K562 (cell line): ENCODE measurements around the gene RALY. TPM values are rescaled to one million over a fixed set of nuclear protein-coding genes. Genes with fewer than 3 reads are reported as not detected.

Experiments
- ATAC-seq: fragments of 200-7000 bp; cut with Tn5 transposase; 3 replicates; pipeline ENCODE4 v1.9.1; 2020; ENCODE audit warnings: moderate library complexity
- BruUV-seq: library from RNA; stranded (reverse); fragments of 400-500 nt; replicated peaks from 2 replicates; lab custom pipeline; 2021; lab: Mats Ljungman, UMichigan
- CTCF ChIA-PET: fragments of 300-600 bp; formaldehyde crosslinking; extraction: SDS; loops from one replicate; lab custom pipeline; 2021; ENCODE audit warnings: low intra/inter-chr PET ratio; lab: Yijun Ruan, JAX
- POLR2A ChIA-PET: fragments of 300-600, 350-650 bp; sonication (Branson Sonifier 250); formaldehyde crosslinking; extraction: SDS; loops from one replicate; lab custom pipeline; 2021; ENCODE audit warnings: antibody characterized with exemption, inconsistent platforms; lab: Yijun Ruan, JAX
- DNase-seq, 4 experiments: peaks; one replicate each; pipeline versions ENCODE4 v3.0.0 to v3.0.0-alpha.2; 2011 to 2018; ENCODE audit warnings: low spot score in 3 of 4, mixed read lengths in 3 of 4; ENCODE audit errors: extremely low read depth in 1 of 4
- FAIRE-seq: peaks from 2 replicates; lab custom pipeline; 2011; peaks lifted over from hg19 to GRCh38; lab: Jason Lieb, UNC
- H2AFZ ChIP-seq: 2 replicates; pipeline ENCODE4 v1.6.0; 2011; ENCODE audit warnings: low read depth, low read length, control low read depth, inconsistent platforms
- H3K27ac ChIP-seq: fragments of 200-600 bp; 3 replicates; pipeline ENCODE4 v1.8.0; 2011; ENCODE audit warnings: low read depth, mild to moderate bottlenecking, control low read depth, inconsistent platforms, low read length, moderate library complexity, mixed read lengths; ENCODE audit errors: extremely low read depth
- H3K27me3 ChIP-seq, 2 experiments: fragments of 300-600 bp in 1 of 2; 2 replicates in 1 of 2; 3 replicates in 1 of 2; pipeline versions ENCODE4 v1.6.0 to v1.8.0; 2011; ENCODE audit warnings: inconsistent platforms in 2 of 2, low read length in 2 of 2, mild to moderate bottlenecking in 1 of 2, mixed read lengths in 1 of 2, moderate library complexity in 1 of 2; ENCODE audit not compliant: control insufficient read depth in 2 of 2, insufficient read depth in 2 of 2
- H3K36me3 ChIP-seq: fragments of 300-600 bp; 3 replicates; pipeline ENCODE4 v1.8.0; 2011; ENCODE audit warnings: mild to moderate bottlenecking, low read length, inconsistent platforms; ENCODE audit not compliant: control insufficient read depth, insufficient read depth
- H3K4me1 ChIP-seq, 2 experiments: fragments of 200-600 bp in 1 of 2; replicated peaks in 1 of 2; 2 replicates in 1 of 2; 3 replicates in 1 of 2; pipeline versions ENCODE4 v1.5.1 to v1.8.0; 2011; ENCODE audit warnings: inconsistent platforms in 2 of 2, low read length in 2 of 2, mild to moderate bottlenecking in 1 of 2, mixed read lengths in 1 of 2, moderate library complexity in 1 of 2; ENCODE audit not compliant: control insufficient read depth in 2 of 2, insufficient read depth in 2 of 2
- H3K4me2 ChIP-seq: 2 replicates; pipeline ENCODE4 v1.6.1; 2011; ENCODE audit warnings: low read length, control low read depth, inconsistent platforms, mixed read lengths; ENCODE audit not compliant: insufficient read depth
- H3K4me3 ChIP-seq: fragments of 200-600 bp; sonication (generic), shearing (Covaris generic); 2 replicates; pipeline ENCODE4 v1.5.1; 2016; ENCODE audit warnings: control low read depth, inconsistent platforms
- H3K79me2 ChIP-seq: fragments of 200-600 bp; 3 replicates; pipeline ENCODE4 v1.8.0; 2011; ENCODE audit warnings: low read length, inconsistent platforms; ENCODE audit not compliant: control insufficient read depth, insufficient read depth
- H3K9ac ChIP-seq, 2 experiments: 2 replicates each; pipeline versions ENCODE4 v1.6.0 to v1.6.1; 2011; ENCODE audit warnings: low read depth in 2 of 2, low read length in 2 of 2, control low read depth in 1 of 2, inconsistent platforms in 1 of 2, mild to moderate bottlenecking in 1 of 2, mixed read lengths in 1 of 2; ENCODE audit not compliant: insufficient read depth in 1 of 2
- H3K9me1 ChIP-seq: one replicate; pipeline ENCODE4 v1.6.0; 2011; ENCODE audit warnings: inconsistent platforms, mild to moderate bottlenecking, low read length, moderate library complexity; ENCODE audit not compliant: control insufficient read depth, insufficient read depth
- H3K9me3 ChIP-seq: replicated peaks from 2 replicates; pipeline ENCODE4 v1.5.1; 2011; ENCODE audit warnings: low read depth, low read length, inconsistent platforms; ENCODE audit not compliant: control insufficient read depth, insufficient read depth
- H4K20me1 ChIP-seq: replicated peaks from 2 replicates; pipeline ENCODE4 v1.6.1; 2011; ENCODE audit warnings: low read length, inconsistent platforms, mixed read lengths; ENCODE audit not compliant: control insufficient read depth, insufficient read depth
- FOXP1 ChIP-seq: sonication (generic); formaldehyde crosslinking; IDR thresholded peaks from 2 replicates; pipeline ENCODE4 v1.8.0; 2022; ENCODE audit warnings: mild to moderate bottlenecking, missing genetic modification reagents
- GABPB1 ChIP-seq: sonication (generic); formaldehyde crosslinking; IDR thresholded peaks from 2 replicates; pipeline ENCODE4 v1.8.0; 2022; ENCODE audit warnings: mild to moderate bottlenecking, missing genetic modification reagents
- KLF10 ChIP-seq: fragments of 250-450 bp; sonication (Bioruptor Pico); IDR thresholded peaks from 2 replicates; pipeline ENCODE4 v1.6.1; 2021; ENCODE audit warnings: matching md5 sums
- KLF16 ChIP-seq: IDR thresholded peaks from 2 replicates; pipeline ENCODE4 v1.6.1; 2016; ENCODE audit warnings: antibody characterized with exemption
- MCM2 ChIP-seq: fragments of 450-650 bp; IDR thresholded peaks from 2 replicates; pipeline ENCODE4 v1.6.1; 2017; ENCODE audit warnings: low read depth, mild to moderate bottlenecking
- NFYB ChIP-seq: IDR thresholded peaks from 2 replicates; pipeline ENCODE4 v1.6.1; 2011; ENCODE audit warnings: mild to moderate bottlenecking, moderate library complexity; ENCODE audit not compliant: insufficient read length; ENCODE audit errors: extremely low read depth
- SPI1 ChIP-seq: IDR thresholded peaks from 2 replicates; pipeline ENCODE4 v1.6.1; 2011; ENCODE audit warnings: low read depth, low read length, control low read depth, borderline replicate concordance
- WGBS: fragments of 100-300 bp; shearing (Covaris generic); methylation state at CpG from one replicate; pipeline ENCODE4 v1.1.6; 2016; ENCODE audit warnings: low coverage, mixed read lengths; ENCODE audit not compliant: insufficient coverage; ENCODE audit errors: missing lambda C conversion rate; 5-methylcytosine and 5-hydroxymethylcytosine counted together
- in situ Hi-C: fragments of 300-500 bp; cut with MboI; formaldehyde crosslinking; loops from 4 replicates; pipeline ENCODE4 v1.15.0; 2018; ENCODE audit warnings: inconsistent platforms, mixed read lengths
- intact Hi-C: fragments of 100-400 bp; cut with micrococcal nuclease; formaldehyde crosslinking; loops from 2 replicates; pipeline ENCODE4 v1.14.2; 2022
- polyA plus RNA-seq, 8 experiments: library from polyadenylated mRNA; depleted of rRNA in 4 of 8; stranded (reverse) in 5 of 8; unstranded in 3 of 8; fragments of >200 nt; fragmentation: Nextera tagmentation in 2 of 8; fragmentation: Illumina TruSeq in 1 of 8; extraction: Ambion mirVana in 2 of 8; extraction: Trizol in 1 of 8; gene quantifications; 2 replicates each; pipeline versions ENCODE4 v1.2.1 to v1.2.3, GENCODE V29; 2011 to 2014; ENCODE audit warnings: inconsistent platforms in 1 of 8, missing spikeins in 1 of 8
- total RNA-seq, 7 experiments: library from RNA; depleted of rRNA in 6 of 7; stranded (reverse); fragments of >200 nt in 6 of 7; fragmentation: Illumina TruSeq in 2 of 7; extraction: Trizol in 2 of 7; gene quantifications; 2 replicates each; pipeline versions ENCODE4 v1.2.1 to v1.2.3, GENCODE V29; 2011 to 2021; ENCODE audit warnings: low replicate concordance in 1 of 7
- TF ChIP-seq, protein P1 (sequence below), 2 experiments: fragments of 150-350 bp in 1 of 2; IDR thresholded peaks; 2 replicates each; pipeline ENCODE4 v1.6.1; 2012 to 2016; ENCODE audit warnings: low read depth in 2 of 2, low read length in 2 of 2, mild to moderate bottlenecking in 1 of 2, moderate library complexity in 1 of 2
- TF ChIP-seq, protein P2 (sequence below): fragments of 450-650 bp; formaldehyde crosslinking; IDR thresholded peaks from 2 replicates; pipeline ENCODE4 v1.4.0; 2020; ENCODE audit warnings: mild to moderate bottlenecking, moderate library complexity
- TF ChIP-seq, protein P3 (sequence below): fragments of 250-450 bp; sonication (Bioruptor Pico); IDR thresholded peaks from 2 replicates; pipeline ENCODE4 v1.5.0; 2021; ENCODE audit warnings: mild to moderate bottlenecking, moderate library complexity
- TF ChIP-seq, protein P4 (sequence below): sonication (generic); formaldehyde crosslinking; IDR thresholded peaks from 2 replicates; pipeline ENCODE4 v1.9.0; 2022; ENCODE audit warnings: mild to moderate bottlenecking, missing genetic modification reagents

The RALY gene
- total and polyA plus RNA-seq, 9 of the 15 experiments (the other 6 are each of a cell fraction or from before 2014, with no cell fraction given), result 0.80 to 207 (median 128) TPM

DNA sequence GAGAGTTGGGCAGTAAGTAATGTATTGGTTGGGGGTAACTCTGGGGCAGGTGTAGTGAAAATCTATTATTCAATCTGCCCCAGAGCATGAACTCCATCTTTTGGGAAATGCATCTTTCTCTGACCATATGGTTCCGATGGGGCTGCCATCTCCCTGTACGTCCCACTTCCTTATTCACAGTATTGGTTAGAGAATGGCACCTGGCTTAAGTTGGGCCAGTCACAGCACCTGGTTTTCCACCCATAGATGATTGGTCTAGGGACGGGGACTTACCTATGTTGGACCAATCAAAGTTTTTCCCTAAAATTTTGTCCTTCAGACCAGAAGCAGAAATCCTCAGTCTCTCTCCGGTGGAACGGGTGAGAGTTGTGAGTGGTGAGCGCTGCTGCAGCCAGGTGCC is 2.2 kb upstream of the RALY start:
- Histone ChIP-seq H3K9me1 (peaks cover 4% of the 10 kb centered on the region), H3K36me3 (peaks cover 4% of the 10 kb centered on the region; the same call in 1 of the 3 replicates), H3K27me3 (no peaks in the 10 kb centered on the region), H3K4me2 (peak overlapping the region; percentile 88), H3K9me3 (no peaks in the 10 kb centered on the region), H4K20me1 (peaks cover 14% of the 10 kb centered on the region), H3K9ac (peak overlapping the region; percentile 86 to 88; a peak in 2 of 4 replicates), H3K27ac (no peak overlapping the region; the same call in 2 of the 3 replicates), H3K79me2 (peaks cover 45% of the 10 kb centered on the region), H2AFZ (no peak overlapping the region), H3K4me1 (peaks cover 14 to 21% of the 10 kb centered on the region in 2 experiments)
- ATAC-seq, result no peak
- ChIA-PET POLR2A (interaction anchor here (0.6 to 0.9 kb wide), 3 partner anchors 10 to 109 kb away, joined by 3 to 4 read pairs (median 3); no protein-coding TSS in a partner anchor), CTCF (no interaction called here)
- in situ Hi-C loops, result no loop called here
- 47% methylated on average over 6 of the region's 6 CpGs for WGBS
- FAIRE-seq, result no peak
- no peak for TF ChIP-seq KLF10 (CRISPR knock-in tag)
- TF ChIP-seq, protein P1, sequence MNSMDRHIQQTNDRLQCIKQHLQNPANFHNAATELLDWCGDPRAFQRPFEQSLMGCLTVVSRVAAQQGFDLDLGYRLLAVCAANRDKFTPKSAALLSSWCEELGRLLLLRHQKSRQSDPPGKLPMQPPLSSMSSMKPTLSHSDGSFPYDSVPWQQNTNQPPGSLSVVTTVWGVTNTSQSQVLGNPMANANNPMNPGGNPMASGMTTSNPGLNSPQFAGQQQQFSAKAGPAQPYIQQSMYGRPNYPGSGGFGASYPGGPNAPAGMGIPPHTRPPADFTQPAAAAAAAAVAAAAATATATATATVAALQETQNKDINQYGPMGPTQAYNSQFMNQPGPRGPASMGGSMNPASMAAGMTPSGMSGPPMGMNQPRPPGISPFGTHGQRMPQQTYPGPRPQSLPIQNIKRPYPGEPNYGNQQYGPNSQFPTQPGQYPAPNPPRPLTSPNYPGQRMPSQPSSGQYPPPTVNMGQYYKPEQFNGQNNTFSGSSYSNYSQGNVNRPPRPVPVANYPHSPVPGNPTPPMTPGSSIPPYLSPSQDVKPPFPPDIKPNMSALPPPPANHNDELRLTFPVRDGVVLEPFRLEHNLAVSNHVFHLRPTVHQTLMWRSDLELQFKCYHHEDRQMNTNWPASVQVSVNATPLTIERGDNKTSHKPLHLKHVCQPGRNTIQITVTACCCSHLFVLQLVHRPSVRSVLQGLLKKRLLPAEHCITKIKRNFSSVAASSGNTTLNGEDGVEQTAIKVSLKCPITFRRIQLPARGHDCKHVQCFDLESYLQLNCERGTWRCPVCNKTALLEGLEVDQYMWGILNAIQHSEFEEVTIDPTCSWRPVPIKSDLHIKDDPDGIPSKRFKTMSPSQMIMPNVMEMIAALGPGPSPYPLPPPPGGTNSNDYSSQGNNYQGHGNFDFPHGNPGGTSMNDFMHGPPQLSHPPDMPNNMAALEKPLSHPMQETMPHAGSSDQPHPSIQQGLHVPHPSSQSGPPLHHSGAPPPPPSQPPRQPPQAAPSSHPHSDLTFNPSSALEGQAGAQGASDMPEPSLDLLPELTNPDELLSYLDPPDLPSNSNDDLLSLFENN (IDR thresholded peaks at IDR 0.05; ENCODE audit: low read depth in 2 of 2, low read length in 2 of 2), result no peak
- peak; percentile 62 for TF ChIP-seq NFYB
- TF ChIP-seq, protein P2, sequence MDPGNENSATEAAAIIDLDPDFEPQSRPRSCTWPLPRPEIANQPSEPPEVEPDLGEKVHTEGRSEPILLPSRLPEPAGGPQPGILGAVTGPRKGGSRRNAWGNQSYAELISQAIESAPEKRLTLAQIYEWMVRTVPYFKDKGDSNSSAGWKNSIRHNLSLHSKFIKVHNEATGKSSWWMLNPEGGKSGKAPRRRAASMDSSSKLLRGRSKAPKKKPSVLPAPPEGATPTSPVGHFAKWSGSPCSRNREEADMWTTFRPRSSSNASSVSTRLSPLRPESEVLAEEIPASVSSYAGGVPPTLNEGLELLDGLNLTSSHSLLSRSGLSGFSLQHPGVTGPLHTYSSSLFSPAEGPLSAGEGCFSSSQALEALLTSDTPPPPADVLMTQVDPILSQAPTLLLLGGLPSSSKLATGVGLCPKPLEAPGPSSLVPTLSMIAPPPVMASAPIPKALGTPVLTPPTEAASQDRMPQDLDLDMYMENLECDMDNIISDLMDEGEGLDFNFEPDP (CRISPR knock-in tag), result no peak
- TF ChIP-seq MCM2, result no peak
- TF ChIP-seq FOXP1, result no peak
- peak; percentile 79 for TF ChIP-seq SPI1
- TF ChIP-seq KLF16, result no peak
- TF ChIP-seq GABPB1 (CRISPR knock-in tag), result no peak
- TF ChIP-seq, protein P3, sequence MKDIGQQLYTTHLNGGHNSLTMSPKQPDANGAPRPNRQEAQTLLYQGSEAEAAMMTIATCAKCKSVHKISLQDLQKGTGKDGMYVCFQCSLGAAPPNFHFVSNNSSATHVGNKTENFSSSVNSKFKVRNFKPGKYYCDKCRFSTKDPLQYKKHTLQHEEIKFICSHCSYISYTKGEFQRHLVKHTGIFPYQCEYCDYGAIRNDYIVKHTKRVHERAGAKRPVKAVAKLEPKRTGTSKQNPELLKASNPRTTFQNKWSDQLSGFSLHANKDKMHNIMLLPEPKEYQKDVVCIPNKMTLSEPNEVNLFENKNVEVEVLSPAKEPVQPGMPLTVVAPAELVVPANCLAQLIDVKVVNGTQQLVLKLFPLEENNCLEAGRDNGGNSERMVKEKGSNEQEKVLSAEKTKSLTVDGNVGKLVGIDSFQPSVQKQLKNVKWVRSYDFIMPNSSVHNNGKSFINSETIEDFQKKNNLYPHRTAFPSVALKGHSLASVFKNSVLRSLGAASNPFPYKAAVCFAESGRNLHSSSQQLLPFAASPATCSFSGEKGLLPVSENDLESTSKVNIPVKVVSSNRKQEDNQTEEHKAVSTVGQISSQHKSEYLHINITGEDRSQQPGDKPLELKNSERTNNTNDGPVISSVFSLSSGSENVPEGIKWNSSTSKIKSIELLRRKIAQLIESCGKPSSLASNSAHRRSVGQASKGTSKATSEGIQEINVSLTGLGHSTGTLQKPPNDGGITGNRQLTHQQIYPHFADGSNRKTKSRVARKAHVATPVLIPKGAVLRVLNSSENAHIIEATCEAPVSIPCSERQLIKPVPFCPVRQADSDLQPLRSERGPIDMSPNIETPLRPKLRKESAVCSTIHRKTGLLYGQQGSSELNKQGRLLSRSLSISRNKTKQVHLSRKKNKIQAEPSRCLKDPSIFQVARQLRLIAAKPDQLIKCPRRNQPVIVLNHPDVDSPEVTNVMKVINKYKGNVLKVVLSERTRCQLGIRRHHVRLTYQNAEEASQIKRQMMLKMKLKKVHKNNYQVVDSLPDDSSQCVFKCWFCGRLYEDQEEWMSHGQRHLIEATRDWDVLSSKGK (CRISPR knock-in tag), result no peak
- TF ChIP-seq, protein P4, sequence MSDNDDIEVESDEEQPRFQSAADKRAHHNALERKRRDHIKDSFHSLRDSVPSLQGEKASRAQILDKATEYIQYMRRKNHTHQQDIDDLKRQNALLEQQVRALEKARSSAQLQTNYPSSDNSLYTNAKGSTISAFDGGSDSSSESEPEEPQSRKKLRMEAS (CRISPR knock-in tag), result no peak
- TF ChIP-seq, all 486 proteins: peak for 2
- intact Hi-C loops, result loop anchor here (5.0 kb wide), 1 partner anchor 499 kb away; the partner anchor contains the start of gene CBFA2T2
- no peak for DNase-seq
- BruUV-seq, result no TSS peak
- H3K4me3 ChIP-seq, result peak overlapping the region; percentile 97
